Measurements from ENCODE around the gene CNOT4.

DNA sequence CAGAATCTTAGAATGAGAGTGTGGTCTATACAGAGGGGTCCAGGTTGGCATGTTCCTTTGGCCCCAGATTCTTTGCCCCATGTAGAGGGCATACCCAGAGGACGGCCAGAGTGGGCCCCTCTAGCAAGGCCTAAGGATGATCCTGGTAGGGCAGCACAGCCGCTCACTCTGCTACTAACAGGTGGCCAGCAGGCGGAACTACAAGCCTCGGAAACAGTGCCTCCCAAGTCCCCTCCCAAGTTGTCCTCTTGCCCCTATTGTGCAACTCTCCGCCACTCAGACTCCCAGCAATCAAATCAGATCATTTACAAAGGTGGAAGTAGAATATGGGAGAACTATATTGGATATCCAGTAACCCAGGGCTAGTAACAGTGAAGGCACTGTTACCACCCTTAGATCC, 168.9 kb downstream of the CNOT4 start:
- TF ChIP-seq EZH2 (IDR thresholded peaks at IDR 0.05; ENCODE audit: low read depth) (no peak), CTCF (conservative IDR thresholded peaks at IDR 0.05) (no peak)

All from PC-9 (cell line).